SJSA1 (cell line): ENCODE results near the gene TGFBR3. TPM values are rescaled to one million over a fixed set of nuclear protein-coding genes. Genes with fewer than 3 reads are reported as not detected.
A peak's percentile ranks its signal among the peaks of the same experiment; 100 is the strongest.

ENCODE experiments used
- DNase-seq, 2 experiments: peaks; one replicate each; pipeline ENCODE4 v3.0.0-alpha.2; 2015 to 2020; ENCODE audit warnings: low spot score in 2 of 2, low read depth in 1 of 2
- H3K27ac ChIP-seq: fragments of 250-450 bp; sonication (Bioruptor Pico); 2 replicates; pipeline ENCODE4 v1.5.1; 2020; ENCODE audit warnings: mild to moderate bottlenecking, moderate library complexity
- H3K27me3 ChIP-seq: fragments of 250-450 bp; sonication (Bioruptor Pico); replicated peaks from 2 replicates; pipeline ENCODE4 v1.5.1; 2020; ENCODE audit warnings: mild to moderate bottlenecking, moderate library complexity
- H3K36me3 ChIP-seq: fragments of 250-450 bp; sonication (Bioruptor Pico); 2 replicates; pipeline ENCODE4 v1.5.1; 2020; ENCODE audit warnings: mild to moderate bottlenecking
- H3K4me1 ChIP-seq: fragments of 250-450 bp; sonication (Bioruptor Pico); replicated peaks from 2 replicates; pipeline ENCODE4 v1.6.1; 2021; ENCODE audit warnings: mild to moderate bottlenecking
- H3K4me3 ChIP-seq: fragments of 250-450 bp; sonication (Bioruptor Pico); 2 replicates; pipeline ENCODE4 v1.5.1; 2020; ENCODE audit warnings: mild to moderate bottlenecking
- H3K9me3 ChIP-seq: fragments of 250-450 bp; sonication (Bioruptor Pico); replicated peaks from 2 replicates; pipeline ENCODE4 v1.5.1; 2020; ENCODE audit warnings: mild to moderate bottlenecking
- total RNA-seq: library from RNA; depleted of rRNA; stranded (reverse); fragments of >200 nt; shearing (Covaris generic); gene quantifications from 2 replicates; pipeline ENCODE4 v1.2.3, GENCODE V29; 2014

The TGFBR3 gene
- total RNA-seq, 1 experiment from 2014 or later, result 8.8 TPM

- no peak for DNase-seq
- H3K27ac ChIP-seq, result no peak overlapping the region
- 0 out of 2 replicates have a peak, but pooled peaks cover 7% of the 10 kb centered on the region for H3K9me3 ChIP-seq
- peaks cover 28% of the 10 kb centered on the region for H3K4me1 ChIP-seq
- no peak overlapping the region for H3K4me3 ChIP-seq
- no peaks in the 10 kb centered on the region for H3K27me3 ChIP-seq
- no peaks in the 10 kb centered on the region for H3K36me3 ChIP-seq
These were observed 136.1 kb downstream of the TGFBR3 start for GRCh38 chr1:91749788-91750231.

- Histone ChIP-seq H3K4me3 (no peak overlapping the region), H3K36me3 (no peaks in the 10 kb centered on the region), H3K27ac (no peak overlapping the region), H3K27me3 (no peaks in the 10 kb centered on the region), H3K4me1 (peaks cover 17% of the 10 kb centered on the region), H3K9me3 (0 out of 2 replicates have a peak, but pooled peaks cover 7% of the 10 kb centered on the region)
- DNase-seq, result no peak
These were observed 138.3 kb downstream of the TGFBR3 start for GRCh38 chr1:91747666-91748065.

GRCh38 chr1:91746728-91747338 lies 139.1 kb downstream of the TGFBR3 start:
- no peak overlapping the region for H3K4me3 ChIP-seq
- H3K27me3 ChIP-seq, result no peaks in the 10 kb centered on the region
- H3K36me3 ChIP-seq, result no peaks in the 10 kb centered on the region

GRCh38 chr1:91745640-91746373 lies 140.1 kb downstream of the TGFBR3 start:
- Histone ChIP-seq H3K9me3 (0 out of 2 replicates have a peak, but pooled peaks cover 7% of the 10 kb centered on the region), H3K27ac (no peak overlapping the region), H3K36me3 (no peaks in the 10 kb centered on the region), H3K4me3 (no peak overlapping the region), H3K27me3 (no peaks in the 10 kb centered on the region), H3K4me1 (peaks cover 12% of the 10 kb centered on the region)
- no peak for DNase-seq

More at GRCh38 chr1:91746728-91747338, 139.1 kb downstream of the TGFBR3 start:
- DNase-seq, result no peak
- H3K9me3 ChIP-seq, result 0 out of 2 replicates have a peak, but pooled peaks cover 7% of the 10 kb centered on the region
- no peak overlapping the region for H3K27ac ChIP-seq
- peaks cover 17% of the 10 kb centered on the region for H3K4me1 ChIP-seq

GRCh38 chr1:91744953-91745639 lies 140.9 kb downstream of the TGFBR3 start:
- no peak for DNase-seq
- peaks cover 5% of the 10 kb centered on the region for H3K4me1 ChIP-seq
- 0 out of 2 replicates have a peak, but pooled peaks cover 7% of the 10 kb centered on the region for H3K9me3 ChIP-seq
- no peak overlapping the region for H3K27ac ChIP-seq
- no peaks in the 10 kb centered on the region for H3K27me3 ChIP-seq
- H3K4me3 ChIP-seq, result no peak overlapping the region
- no peaks in the 10 kb centered on the region for H3K36me3 ChIP-seq

- no peak overlapping the region for H3K4me3 ChIP-seq
- H3K27ac ChIP-seq, result no peak overlapping the region
- DNase-seq, result no peak
- no peaks in the 10 kb centered on the region for H3K36me3 ChIP-seq
- H3K27me3 ChIP-seq, result no peaks in the 10 kb centered on the region
- H3K4me1 ChIP-seq, result peaks cover 5% of the 10 kb centered on the region
- H3K9me3 ChIP-seq, result 0 out of 2 replicates have a peak, but pooled peaks cover 7% of the 10 kb centered on the region
These were observed 143.1 kb downstream of the TGFBR3 start for GRCh38 chr1:91742848-91743292.

GRCh38 chr1:91741906-91742305 lies 144.0 kb downstream of the TGFBR3 start:
- H3K9me3 ChIP-seq, result 0 out of 2 replicates have a peak, but pooled peaks cover 7% of the 10 kb centered on the region
- no peak overlapping the region for H3K4me3 ChIP-seq
- no peaks in the 10 kb centered on the region for H3K27me3 ChIP-seq
- no peak overlapping the region for H3K27ac ChIP-seq
- H3K4me1 ChIP-seq, result peaks cover 15% of the 10 kb centered on the region
- H3K36me3 ChIP-seq, result no peaks in the 10 kb centered on the region
- no peak for DNase-seq

GRCh38 chr1:91741301-91741700 lies 144.7 kb downstream of the TGFBR3 start:
- Histone ChIP-seq H3K27me3 (no peaks in the 10 kb centered on the region), H3K27ac (no peak overlapping the region), H3K36me3 (no peaks in the 10 kb centered on the region), H3K4me3 (no peak overlapping the region), H3K9me3 (0 out of 2 replicates have a peak, but pooled peaks cover 4% of the 10 kb centered on the region), H3K4me1 (peaks cover 21% of the 10 kb centered on the region)
- no peak for DNase-seq

GRCh38 chr1:91737650-91738049 lies 148.3 kb downstream of the TGFBR3 start:
- H3K4me3 ChIP-seq, result no peak overlapping the region
- peaks cover 38% of the 10 kb centered on the region for H3K4me1 ChIP-seq
- peak overlapping the region; percentile 93 for H3K27ac ChIP-seq
- H3K27me3 ChIP-seq, result no peaks in the 10 kb centered on the region
- no peaks in the 10 kb centered on the region for H3K9me3 ChIP-seq
- DNase-seq, result no peak
- H3K36me3 ChIP-seq, result no peaks in the 10 kb centered on the region

GRCh38 chr1:91736715-91737615 lies 149.0 kb downstream of the TGFBR3 start:
- peak; percentile 93 to 94 for DNase-seq
- peak overlapping the region; percentile 93 for H3K27ac ChIP-seq
- H3K4me1 ChIP-seq, result peaks cover 45% of the 10 kb centered on the region
- H3K9me3 ChIP-seq, result no peaks in the 10 kb centered on the region
- peak overlapping the region; percentile 15 for H3K4me3 ChIP-seq
- no peaks in the 10 kb centered on the region for H3K36me3 ChIP-seq
- H3K27me3 ChIP-seq, result no peaks in the 10 kb centered on the region

GRCh38 chr1:91736146-91736714 lies 149.7 kb downstream of the TGFBR3 start:
- H3K4me1 ChIP-seq, result peaks cover 53% of the 10 kb centered on the region
- H3K27me3 ChIP-seq, result no peaks in the 10 kb centered on the region
- no peak for DNase-seq
- peak overlapping the region; percentile 15 for H3K4me3 ChIP-seq
- H3K27ac ChIP-seq, result peak overlapping the region; percentile 93
- H3K36me3 ChIP-seq, result no peaks in the 10 kb centered on the region
- no peaks in the 10 kb centered on the region for H3K9me3 ChIP-seq

GRCh38 chr1:91735266-91735845 lies 150.6 kb downstream of the TGFBR3 start:
- H3K36me3 ChIP-seq, result no peaks in the 10 kb centered on the region; the same call in 1 of the 2 replicates
- peaks cover 61% of the 10 kb centered on the region for H3K4me1 ChIP-seq
- 0 out of 2 replicates have a peak overlapping the region, but pooled peaks have one; percentile 93 for H3K27ac ChIP-seq
- no peaks in the 10 kb centered on the region for H3K9me3 ChIP-seq
- H3K4me3 ChIP-seq, result no peak overlapping the region
- H3K27me3 ChIP-seq, result no peaks in the 10 kb centered on the region
- DNase-seq, result no peak
